Neuronal stem cell (in vitro differentiated cells): ENCODE data around the gene TSEN15.

ENCODE experiments used
- DNase-seq: peaks from one replicate; pipeline ENCODE4 v3.0.0-alpha.2; 2013; ENCODE audit warnings: low spot score
- H2AFZ ChIP-seq: one replicate; pipeline ENCODE4 v1.6.1; 2013; ENCODE audit warnings: mild to moderate bottlenecking, low read length, inconsistent platforms
- H2AK5ac ChIP-seq: 2 replicates; pipeline ENCODE4 v1.6.1; 2013; ENCODE audit warnings: low read depth, mild to moderate bottlenecking, inconsistent platforms, low read length, moderate library complexity, mixed read lengths
- H2BK120ac ChIP-seq: 2 replicates; pipeline ENCODE4 v1.6.1; 2013; ENCODE audit warnings: low read depth, mild to moderate bottlenecking, inconsistent platforms, low read length, moderate library complexity, mixed read lengths
- H2BK12ac ChIP-seq: one replicate; pipeline ENCODE4 v1.6.1; 2013; ENCODE audit warnings: low read length, inconsistent platforms
- H2BK15ac ChIP-seq: 2 replicates; pipeline ENCODE4 v1.6.1; 2013; ENCODE audit warnings: mild to moderate bottlenecking, low read length, inconsistent platforms, mixed read lengths
- H2BK5ac ChIP-seq: one replicate; pipeline ENCODE4 v1.6.1; 2013; ENCODE audit warnings: inconsistent platforms, mild to moderate bottlenecking, low read length, moderate library complexity
- H3K14ac ChIP-seq: one replicate; pipeline ENCODE4 v1.6.1; 2013; ENCODE audit warnings: low read length, inconsistent platforms
- H3K18ac ChIP-seq: 2 replicates; pipeline ENCODE4 v1.6.1; 2013; ENCODE audit warnings: low read length, inconsistent platforms
- H3K23ac ChIP-seq: 2 replicates; pipeline ENCODE4 v1.6.1; 2013; ENCODE audit warnings: low read depth, mild to moderate bottlenecking, mixed read lengths, low read length, inconsistent platforms; ENCODE audit not compliant: poor library complexity
- H3K27ac ChIP-seq: replicated peaks from 3 replicates; pipeline ENCODE4 v1.5.1; 2013; ENCODE audit warnings: low read length, inconsistent platforms
- H3K27me3 ChIP-seq, 3 experiments: 2 replicates each; pipeline ENCODE4 v1.6.1; 2013; ENCODE audit warnings: low read length in 3 of 3, mild to moderate bottlenecking in 2 of 3, inconsistent platforms in 1 of 3, low read depth in 1 of 3, mixed read lengths in 1 of 3, moderate library complexity in 1 of 3; ENCODE audit not compliant: control insufficient read depth in 3 of 3, insufficient read depth in 3 of 3
- H3K36me3 ChIP-seq, 2 donors: replicated peaks in 1 of 2; 2 replicates each; pipeline ENCODE4 v1.6.1; 2013; ENCODE audit warnings: low read length in 2 of 2; ENCODE audit not compliant: control insufficient read depth in 2 of 2, insufficient read depth in 2 of 2
- H3K4ac ChIP-seq: 2 replicates; pipeline ENCODE4 v1.6.1; 2013; ENCODE audit warnings: inconsistent platforms, mild to moderate bottlenecking, low read length, moderate library complexity
- H3K4me1 ChIP-seq, 2 donors: 1 replicate in 1 of 2; 2 replicates in 1 of 2; pipeline ENCODE4 v1.6.1; 2013; ENCODE audit warnings: low read length in 2 of 2, low read depth in 1 of 2; ENCODE audit not compliant: control insufficient read depth in 2 of 2, insufficient read depth in 1 of 2
- H3K4me2 ChIP-seq: one replicate; pipeline ENCODE4 v1.6.1; 2013; ENCODE audit warnings: mild to moderate bottlenecking, low read length, inconsistent platforms; ENCODE audit not compliant: insufficient read depth, poor library complexity, severe bottlenecking
- H3K4me3 ChIP-seq, 2 donors: 2 replicates each; pipeline ENCODE4 v1.5.1; 2013; ENCODE audit warnings: low read length in 2 of 2, mild to moderate bottlenecking in 2 of 2, inconsistent platforms in 1 of 2, moderate library complexity in 1 of 2
- H3K79me1 ChIP-seq: one replicate; pipeline ENCODE4 v1.6.1; 2013; ENCODE audit warnings: low read depth, mild to moderate bottlenecking, inconsistent platforms, low read length, moderate library complexity
- H3K9ac ChIP-seq: one replicate; pipeline ENCODE4 v1.6.1; 2013; ENCODE audit warnings: mild to moderate bottlenecking, low read depth, low read length, inconsistent platforms; ENCODE audit not compliant: poor library complexity
- H3K9me3 ChIP-seq, 2 donors: replicated peaks in 1 of 2; 2 replicates each; pipeline versions ENCODE3 to v1.6.1; 2013; ENCODE audit warnings: low read length in 2 of 2, mild to moderate bottlenecking in 2 of 2, inconsistent platforms in 1 of 2, low read depth in 1 of 2, mixed read lengths in 1 of 2, moderate library complexity in 1 of 2; ENCODE audit not compliant: control insufficient read depth in 2 of 2, insufficient read depth in 1 of 2
- H4K8ac ChIP-seq: one replicate; pipeline ENCODE4 v1.6.1; 2013; ENCODE audit warnings: low read depth, mild to moderate bottlenecking, inconsistent platforms, low read length, moderate library complexity
- H4K91ac ChIP-seq: one replicate; pipeline ENCODE4 v1.6.1; 2013; ENCODE audit warnings: low read length, low read depth, mild to moderate bottlenecking, inconsistent platforms; ENCODE audit not compliant: poor library complexity
- WGBS, 2 donors: extraction: QIAGEN DNeasy Blood & Tissue Kit; methylation state at CpG; one replicate each; pipeline ENCODE4 v1.1.7; 2013; ENCODE audit warnings: missing lambda C conversion rate in 2 of 2, mixed read lengths in 1 of 2; ENCODE audit not compliant: insufficient read length in 2 of 2, insufficient replicate concordance in 1 of 2; ENCODE audit errors: extremely low coverage in 2 of 2; 5-methylcytosine and 5-hydroxymethylcytosine counted together

The TSEN15 gene

DNA sequence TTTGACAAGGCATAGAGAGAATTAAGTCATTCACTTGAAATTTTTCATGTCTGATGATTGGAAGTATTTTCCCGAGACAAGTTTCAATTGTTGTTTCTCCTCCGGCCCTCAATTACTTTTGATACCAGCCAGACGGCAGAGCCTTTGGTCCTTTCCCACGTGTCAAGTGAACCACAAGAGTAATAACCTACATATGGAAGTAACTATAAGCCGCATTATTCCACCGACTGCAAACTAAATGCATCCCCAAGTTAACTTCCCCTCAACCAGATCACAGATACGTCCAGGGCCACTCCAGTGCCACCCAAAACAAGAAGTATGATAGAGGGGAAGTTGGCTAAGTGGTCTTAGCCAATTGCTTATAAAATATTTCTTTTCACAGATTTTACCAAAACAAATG, 34.2 kb upstream of the TSEN15 start:
- Histone ChIP-seq H3K27me3 (no peaks in the 10 kb centered on the region), H2BK5ac (no peak overlapping the region), H3K4me1 (no peaks in the 10 kb centered on the region), H3K36me3 (no peaks in the 10 kb centered on the region), H2BK12ac (no peak overlapping the region), H2BK15ac (no peak overlapping the region), H3K4me3 (no peak overlapping the region), H3K79me1 (no peaks in the 10 kb centered on the region), H3K4ac (no peak overlapping the region), H4K91ac (no peak overlapping the region), H2AFZ (no peak overlapping the region), H3K9me3 (no peaks in the 10 kb centered on the region), H3K18ac (no peak overlapping the region), H3K9ac (no peak overlapping the region), H4K8ac (no peak overlapping the region), H2BK120ac (no peak overlapping the region), H3K23ac (no peak overlapping the region), H3K27ac (no peak overlapping the region), H3K14ac (no peak overlapping the region), H2AK5ac (no peak overlapping the region), H3K4me2 (no peak overlapping the region)
- DNase-seq, result no peak
- WGBS, 2 donors, result no CpG with 5 or more reads among the region's 7 CpGs

DNA sequence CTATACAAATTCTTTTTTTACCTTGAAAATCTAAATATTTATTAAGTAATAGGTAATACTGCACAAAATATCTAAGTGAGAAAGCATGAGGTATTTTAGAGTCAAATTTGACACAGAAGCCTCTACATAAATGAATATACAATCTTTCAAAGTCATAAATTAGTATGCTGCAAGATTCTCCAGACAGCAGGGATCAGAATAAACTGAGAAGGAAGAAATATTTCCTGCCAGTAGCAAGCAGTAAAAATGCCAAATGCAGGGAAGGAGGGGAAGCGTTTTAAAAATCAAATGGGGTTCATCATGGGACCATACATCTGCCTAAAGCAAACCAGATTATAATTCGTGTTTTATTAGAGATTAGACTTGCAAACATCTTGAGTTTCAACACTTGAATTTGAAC, 32.9 kb upstream of the TSEN15 start:
- Histone ChIP-seq H3K18ac (no peak overlapping the region), H3K4ac (no peak overlapping the region), H3K9me3 (no peaks in the 10 kb centered on the region)

DNA sequence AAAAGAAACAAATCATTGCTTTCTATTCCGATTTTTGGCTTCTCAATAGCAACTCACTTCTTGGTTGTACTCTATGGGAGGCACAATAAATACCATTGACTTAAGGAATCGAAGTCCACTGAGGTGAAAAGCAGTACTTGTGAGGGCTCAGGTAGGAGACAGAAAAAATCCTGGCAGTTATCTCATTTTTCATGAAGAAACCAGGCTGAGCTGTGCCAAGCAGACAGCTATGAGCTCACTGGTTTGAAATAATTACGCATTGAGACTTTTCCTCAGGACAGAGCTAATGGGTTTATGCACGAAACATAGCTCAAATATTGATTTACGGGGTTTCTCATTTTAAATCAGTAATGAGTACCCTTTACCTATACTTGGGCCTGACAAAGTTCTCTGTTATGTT, 32.5 kb upstream of the TSEN15 start:
- no peak overlapping the region for H3K4me3 ChIP-seq
- H3K36me3 ChIP-seq, result no peaks in the 10 kb centered on the region
- no peak for DNase-seq
- H3K23ac ChIP-seq, result no peak overlapping the region
- no peak overlapping the region for H2AFZ ChIP-seq
- peaks cover 0 to 6% of the 10 kb centered on the region in 2 donors for H3K4me1 ChIP-seq
- no peak overlapping the region for H3K9ac ChIP-seq
- no peak overlapping the region for H4K91ac ChIP-seq
- no peak overlapping the region for H3K18ac ChIP-seq
- H2AK5ac ChIP-seq, result no peak overlapping the region
- H2BK12ac ChIP-seq, result no peak overlapping the region
- H3K27ac ChIP-seq, result no peak overlapping the region
- H2BK5ac ChIP-seq, result no peak overlapping the region
- no peaks in the 10 kb centered on the region for H3K9me3 ChIP-seq
- H3K4me2 ChIP-seq, result no peak overlapping the region
- H4K8ac ChIP-seq, result no peak overlapping the region
- H2BK15ac ChIP-seq, result no peak overlapping the region
- H3K27me3 ChIP-seq, result no peaks in the 10 kb centered on the region
- H3K14ac ChIP-seq, result no peak overlapping the region
- H3K4ac ChIP-seq, result no peak overlapping the region
- no peak overlapping the region for H2BK120ac ChIP-seq
- H3K79me1 ChIP-seq, result peaks cover 1% of the 10 kb centered on the region
- WGBS, 2 donors, result no CpG with 5 or more reads among the region's 5 CpGs

More for the DNA sequence above, 32.9 kb upstream of the TSEN15 start:
- Histone ChIP-seq H3K14ac (no peak overlapping the region), H3K79me1 (peaks cover 1% of the 10 kb centered on the region), H2AFZ (no peak overlapping the region), H2AK5ac (no peak overlapping the region), H2BK15ac (no peak overlapping the region), H3K36me3 (no peaks in the 10 kb centered on the region), H3K23ac (no peak overlapping the region), H3K27ac (no peak overlapping the region), H3K4me1 (peaks cover 0 to 6% of the 10 kb centered on the region in 2 donors), H3K27me3 (no peaks in the 10 kb centered on the region), H2BK5ac (no peak overlapping the region), H3K4me2 (no peak overlapping the region), H4K8ac (no peak overlapping the region), H3K4me3 (no peak overlapping the region), H4K91ac (no peak overlapping the region), H2BK12ac (no peak overlapping the region), H2BK120ac (no peak overlapping the region), H3K9ac (no peak overlapping the region)
- DNase-seq, result no peak
- WGBS, 2 donors, result no CpG with 5 or more reads among the region's 2 CpGs

DNA sequence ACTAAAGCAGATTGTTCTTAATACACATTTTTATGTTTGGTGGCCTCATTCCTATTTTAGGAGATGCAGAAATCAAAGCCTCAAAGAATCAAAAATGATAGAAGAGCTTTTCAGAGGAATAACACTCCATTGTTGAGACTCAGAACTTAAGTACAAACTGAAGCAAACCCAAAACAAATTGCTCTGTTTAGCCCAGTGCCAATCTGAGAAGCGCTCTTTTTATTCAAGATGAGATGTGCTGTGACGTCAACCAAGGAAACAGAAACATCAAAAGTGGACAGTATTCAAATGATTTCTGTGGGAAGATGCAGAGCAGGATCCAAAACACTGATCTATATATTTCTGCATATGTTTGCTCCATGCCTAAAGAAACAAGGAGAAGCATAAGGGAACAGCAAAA, 32.0 kb upstream of the TSEN15 start:
- no CpG with 5 or more reads among the region's 2 CpGs for WGBS, 2 donors
- no peak overlapping the region for H4K8ac ChIP-seq
- DNase-seq, result no peak

More for the DNA sequence above, 32.0 kb upstream of the TSEN15 start:
- Histone ChIP-seq H2BK120ac (no peak overlapping the region), H3K9ac (no peak overlapping the region), H3K4me2 (no peak overlapping the region), H3K18ac (no peak overlapping the region), H2BK12ac (no peak overlapping the region), H3K36me3 (no peaks in the 10 kb centered on the region), H2BK5ac (no peak overlapping the region), H2AK5ac (no peak overlapping the region), H3K4me1 (peaks cover 0 to 6% of the 10 kb centered on the region in 2 donors), H3K23ac (no peak overlapping the region), H2AFZ (no peak overlapping the region), H3K27me3 (no peaks in the 10 kb centered on the region), H3K4ac (no peak overlapping the region), H3K9me3 (no peaks in the 10 kb centered on the region), H3K14ac (no peak overlapping the region), H3K79me1 (peaks cover 1% of the 10 kb centered on the region), H2BK15ac (no peak overlapping the region), H3K4me3 (no peak overlapping the region), H3K27ac (no peak overlapping the region), H4K91ac (no peak overlapping the region)
